T-helper 2 cell treated with Interferon-gamma antibody and Interleukin-4, amounts not matched to agents 5 μg/mL and 100 μg/mL, for 36 hours (primary cell): Measurements from ENCODE around the gene GRIN2A.

ENCODE experiments used
- DNase-seq: peaks from one replicate; pipeline ENCODE4 v3.0.0; 2021; ENCODE audit warnings: low spot score
- H3K27ac Mint-ChIP-seq: one replicate; pipeline ENCODE4 v1.8.0; 2021; ENCODE audit warnings: mild to moderate bottlenecking, mixed read lengths
- H3K27me3 Mint-ChIP-seq: one replicate; pipeline ENCODE4 v1.8.0; 2021; ENCODE audit warnings: low read depth, mixed read lengths
- H3K36me3 Mint-ChIP-seq: one replicate; pipeline ENCODE4 v1.8.0; 2021; ENCODE audit warnings: low read depth, mixed read lengths
- H3K4me1 Mint-ChIP-seq: one replicate; pipeline ENCODE4 v1.8.0; 2021; ENCODE audit warnings: low read depth, mixed read lengths
- H3K4me3 Mint-ChIP-seq: one replicate; pipeline ENCODE4 v1.8.0; 2022; ENCODE audit warnings: mild to moderate bottlenecking, moderate library complexity, mixed read lengths
- H3K9me3 Mint-ChIP-seq: one replicate; pipeline ENCODE4 v1.8.0; 2021; ENCODE audit warnings: mixed read lengths

Gene GRIN2A

DNA sequence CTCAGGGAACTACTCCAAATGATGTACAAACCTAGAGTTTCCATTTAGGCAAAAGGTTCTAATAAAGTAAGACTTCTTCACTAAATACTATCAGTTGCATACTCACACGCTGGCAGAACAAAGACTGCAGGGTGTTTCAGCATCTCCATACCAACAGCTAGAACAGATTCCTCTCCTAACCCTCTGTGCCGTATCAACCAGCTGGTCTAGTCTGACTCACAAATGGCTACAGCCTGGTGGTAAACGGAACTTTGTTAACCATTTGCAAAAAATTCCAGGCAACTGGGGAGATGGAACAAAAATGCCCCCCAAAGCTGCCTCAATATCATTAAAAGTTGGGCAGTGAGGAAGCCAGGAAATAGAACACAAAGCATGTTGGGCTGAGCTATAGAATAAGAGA is 217.1 kb downstream of the GRIN2A start:
- H3K4me3 Mint-ChIP-seq: no peak overlapping the region
- H3K27ac Mint-ChIP-seq: no peak overlapping the region
- no peak for DNase-seq
- no peaks in the 10 kb centered on the region for H3K4me1 Mint-ChIP-seq
- no peaks in the 10 kb centered on the region for H3K36me3 Mint-ChIP-seq
- H3K9me3 Mint-ChIP-seq: peaks cover 14% of the 10 kb centered on the region
- H3K27me3 Mint-ChIP-seq: no peaks in the 10 kb centered on the region

DNA sequence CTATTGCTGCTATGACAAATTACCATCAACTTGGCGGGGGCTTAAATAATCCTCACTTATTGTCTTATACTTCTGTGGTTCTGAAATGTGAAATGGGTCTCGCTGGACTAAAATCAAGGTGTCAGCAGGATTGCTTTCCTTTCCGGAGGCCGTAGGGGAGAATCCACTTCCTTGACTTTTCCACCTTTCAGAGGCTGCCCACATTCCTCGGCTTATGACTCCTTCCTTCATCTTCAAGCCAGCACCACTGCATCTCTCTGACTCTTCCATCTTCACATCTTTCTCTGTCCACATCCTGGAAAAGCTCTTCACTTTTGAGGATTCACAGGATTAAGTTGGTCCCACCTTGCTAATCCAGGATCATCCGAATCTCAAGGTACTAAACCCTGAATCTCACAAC is 217.8 kb downstream of the GRIN2A start:
- Mint-ChIP-seq H3K27ac (no peak overlapping the region), H3K36me3 (no peaks in the 10 kb centered on the region), H3K27me3 (no peaks in the 10 kb centered on the region), H3K9me3 (peaks cover 14% of the 10 kb centered on the region), H3K4me1 (no peaks in the 10 kb centered on the region), H3K4me3 (no peak overlapping the region)
- DNase-seq: no peak

DNA sequence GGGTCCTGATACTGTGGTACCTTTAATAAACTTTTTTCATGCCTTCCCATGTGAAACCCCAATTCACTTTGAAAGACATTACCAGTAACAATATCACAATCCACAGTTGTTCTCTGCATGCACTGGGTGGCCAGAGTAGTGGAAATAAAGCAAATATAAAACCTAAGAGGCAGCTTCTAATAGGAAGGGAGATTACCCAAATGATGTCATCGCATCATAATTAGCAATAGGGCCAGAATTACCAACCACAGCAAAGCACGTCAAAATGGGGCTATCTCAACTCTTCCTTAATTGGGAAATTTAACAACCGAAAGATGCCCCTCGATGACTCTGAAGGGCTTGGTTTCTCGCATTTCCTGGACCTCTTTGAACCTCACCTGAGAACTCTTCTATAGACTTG is 224.8 kb downstream of the GRIN2A start:
- DNase-seq: no peak
- no peaks in the 10 kb centered on the region for H3K36me3 Mint-ChIP-seq
- H3K4me1 Mint-ChIP-seq: no peaks in the 10 kb centered on the region
- no peak overlapping the region for H3K4me3 Mint-ChIP-seq
- no peak overlapping the region for H3K27ac Mint-ChIP-seq
- peaks cover 6% of the 10 kb centered on the region for H3K9me3 Mint-ChIP-seq
- H3K27me3 Mint-ChIP-seq: no peaks in the 10 kb centered on the region

DNA sequence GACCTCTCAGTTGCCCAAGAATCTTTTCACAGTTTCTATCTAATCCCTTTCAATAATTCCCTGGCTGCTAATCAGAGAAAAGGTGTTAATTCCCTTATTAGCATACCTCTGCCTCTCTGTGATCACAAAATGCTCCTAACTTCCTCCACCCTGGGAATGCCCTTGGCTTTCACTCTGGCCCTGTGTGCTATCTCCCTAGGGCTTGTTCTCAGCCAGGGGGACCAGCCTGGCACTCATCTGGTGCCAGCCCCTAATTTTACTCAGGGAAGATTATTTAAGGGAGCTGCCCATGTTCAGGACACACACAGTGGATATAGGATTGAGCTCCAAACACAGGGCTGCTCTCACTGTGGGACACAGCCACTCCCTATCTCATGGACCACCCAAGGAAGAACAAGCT is 225.2 kb downstream of the GRIN2A start:
- no peaks in the 10 kb centered on the region for H3K27me3 Mint-ChIP-seq
- H3K36me3 Mint-ChIP-seq: no peaks in the 10 kb centered on the region
- no peak overlapping the region for H3K4me3 Mint-ChIP-seq
- DNase-seq: no peak
- no peaks in the 10 kb centered on the region for H3K4me1 Mint-ChIP-seq
- H3K9me3 Mint-ChIP-seq: peaks cover 6% of the 10 kb centered on the region
- no peak overlapping the region for H3K27ac Mint-ChIP-seq

DNA sequence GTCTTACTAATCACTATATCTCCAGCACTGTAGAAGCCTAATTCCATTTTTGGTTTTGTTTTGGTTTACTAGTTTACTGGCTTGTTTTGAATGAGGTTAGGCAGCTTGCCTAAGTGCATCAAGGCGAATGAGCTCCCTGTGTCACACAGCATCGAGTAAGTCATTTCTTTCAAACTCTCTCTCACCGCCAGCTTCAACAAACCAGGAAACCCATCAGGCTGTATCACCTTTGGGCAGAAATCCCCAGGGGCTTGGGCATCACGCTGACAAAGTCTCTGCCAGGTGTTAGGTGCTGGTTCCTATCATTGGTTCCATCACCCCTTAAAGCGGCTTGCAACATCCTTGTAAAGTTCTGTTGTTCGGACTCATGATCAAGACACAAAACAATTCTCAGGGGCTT is 226.6 kb downstream of the GRIN2A start:
- no peaks in the 10 kb centered on the region for H3K36me3 Mint-ChIP-seq
- no peak for DNase-seq
- H3K27ac Mint-ChIP-seq: no peak overlapping the region
- H3K4me3 Mint-ChIP-seq: no peak overlapping the region
- peaks cover 6% of the 10 kb centered on the region for H3K9me3 Mint-ChIP-seq
- no peaks in the 10 kb centered on the region for H3K4me1 Mint-ChIP-seq
- H3K27me3 Mint-ChIP-seq: no peaks in the 10 kb centered on the region

DNA sequence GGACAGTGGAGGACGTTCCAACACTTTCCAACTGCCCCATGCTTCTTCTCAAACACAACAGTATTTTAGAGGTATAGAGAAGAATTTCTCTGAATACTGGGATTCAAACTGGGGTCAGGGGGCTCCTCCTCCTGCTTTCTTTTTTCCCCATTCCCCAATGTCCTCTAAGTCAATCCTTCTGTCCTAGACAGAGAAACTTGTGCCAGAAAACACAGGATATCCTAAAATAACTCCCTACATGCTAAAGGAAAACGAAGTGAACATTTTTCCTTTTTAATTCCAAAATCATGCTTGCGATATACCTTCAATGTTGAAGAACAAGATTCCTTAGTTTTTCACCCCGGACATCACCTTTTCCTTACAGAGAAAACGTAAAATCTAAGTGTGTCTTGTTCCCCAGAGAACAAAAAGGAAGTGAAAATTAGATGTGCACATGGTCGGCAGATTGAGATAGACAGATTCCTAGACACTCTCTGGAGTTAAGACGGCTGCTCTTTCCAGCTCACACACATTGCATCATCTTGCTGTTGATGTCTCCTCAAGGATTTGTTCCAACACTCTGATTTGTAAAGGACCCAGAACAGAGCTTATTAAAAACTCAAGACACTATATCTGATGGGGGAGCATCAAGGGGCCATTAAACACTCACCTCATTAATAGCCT is 228.2 kb downstream of the GRIN2A start:
- H3K27me3 Mint-ChIP-seq: no peaks in the 10 kb centered on the region
- no peaks in the 10 kb centered on the region for H3K4me1 Mint-ChIP-seq
- H3K4me3 Mint-ChIP-seq: no peak overlapping the region
- peaks cover 10% of the 10 kb centered on the region for H3K9me3 Mint-ChIP-seq
- no peak overlapping the region for H3K27ac Mint-ChIP-seq
- no peaks in the 10 kb centered on the region for H3K36me3 Mint-ChIP-seq
- no peak for DNase-seq

DNA sequence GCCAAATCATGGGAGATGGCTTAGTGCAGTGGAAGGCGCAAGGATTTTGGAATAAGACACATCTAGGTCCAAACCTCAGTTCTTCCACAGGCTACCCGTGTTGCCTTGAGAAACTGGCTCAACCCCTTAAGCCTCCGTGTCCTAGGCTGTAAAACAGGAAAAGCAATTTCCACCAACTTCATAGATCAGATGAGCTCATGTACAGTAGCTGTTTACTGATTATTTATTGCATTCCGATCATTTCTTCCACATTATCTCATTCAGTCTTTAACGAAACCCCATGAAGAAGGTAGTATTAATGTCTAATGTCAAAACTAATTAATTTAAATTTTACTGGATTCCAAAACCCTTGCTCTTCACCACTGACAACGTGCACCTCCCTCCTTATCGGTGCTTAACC is 231.6 kb downstream of the GRIN2A start:
- no peaks in the 10 kb centered on the region for H3K27me3 Mint-ChIP-seq
- H3K27ac Mint-ChIP-seq: no peak overlapping the region
- no peaks in the 10 kb centered on the region for H3K4me1 Mint-ChIP-seq
- H3K4me3 Mint-ChIP-seq: no peak overlapping the region
- no peak for DNase-seq
- peaks cover 13% of the 10 kb centered on the region for H3K9me3 Mint-ChIP-seq
- no peaks in the 10 kb centered on the region for H3K36me3 Mint-ChIP-seq

DNA sequence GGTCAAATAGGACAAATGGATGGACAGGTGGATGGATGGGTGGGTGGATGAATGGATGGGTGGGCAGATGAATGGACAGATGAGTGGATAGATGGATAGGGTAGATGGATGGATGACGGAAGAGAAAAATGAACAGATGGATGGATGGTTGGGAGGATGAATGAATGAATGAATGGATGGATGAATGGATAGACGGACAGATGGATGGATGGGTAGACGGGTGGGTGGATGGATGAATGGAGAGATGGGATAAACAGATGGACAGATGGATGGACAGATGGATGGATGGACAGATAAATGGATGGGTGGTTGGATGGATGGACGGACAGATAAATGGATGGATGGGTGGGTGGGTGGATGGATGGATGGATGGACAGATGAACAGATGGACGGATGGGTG is 232.8 kb downstream of the GRIN2A start:
- Mint-ChIP-seq H3K27me3 (no peaks in the 10 kb centered on the region), H3K36me3 (no peaks in the 10 kb centered on the region), H3K4me3 (no peak overlapping the region), H3K9me3 (peaks cover 13% of the 10 kb centered on the region), H3K27ac (no peak overlapping the region), H3K4me1 (no peaks in the 10 kb centered on the region)
- DNase-seq: no peak

DNA sequence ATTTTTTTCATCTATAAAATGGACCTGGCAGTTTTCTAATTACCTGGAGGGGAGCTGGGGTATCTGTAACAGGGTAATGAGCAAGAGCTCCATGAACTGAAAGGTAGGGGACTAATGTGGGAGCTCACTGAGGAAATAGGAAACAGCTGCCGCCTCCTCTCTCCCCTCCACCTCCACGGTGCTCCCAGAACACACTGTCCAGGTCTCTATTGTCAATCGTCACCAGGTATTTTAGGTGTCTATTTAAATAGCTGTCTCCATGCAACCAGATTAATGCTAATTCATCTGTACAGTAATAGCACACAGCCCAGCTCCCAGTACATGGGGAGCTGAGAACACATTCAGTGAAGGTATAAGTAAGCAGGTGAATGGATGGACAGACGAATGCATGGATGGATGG is 233.3 kb downstream of the GRIN2A start:
- peaks cover 13% of the 10 kb centered on the region for H3K9me3 Mint-ChIP-seq
- no peaks in the 10 kb centered on the region for H3K4me1 Mint-ChIP-seq
- H3K4me3 Mint-ChIP-seq: no peak overlapping the region
- DNase-seq: no peak
- H3K36me3 Mint-ChIP-seq: no peaks in the 10 kb centered on the region
- no peaks in the 10 kb centered on the region for H3K27me3 Mint-ChIP-seq
- H3K27ac Mint-ChIP-seq: no peak overlapping the region

DNA sequence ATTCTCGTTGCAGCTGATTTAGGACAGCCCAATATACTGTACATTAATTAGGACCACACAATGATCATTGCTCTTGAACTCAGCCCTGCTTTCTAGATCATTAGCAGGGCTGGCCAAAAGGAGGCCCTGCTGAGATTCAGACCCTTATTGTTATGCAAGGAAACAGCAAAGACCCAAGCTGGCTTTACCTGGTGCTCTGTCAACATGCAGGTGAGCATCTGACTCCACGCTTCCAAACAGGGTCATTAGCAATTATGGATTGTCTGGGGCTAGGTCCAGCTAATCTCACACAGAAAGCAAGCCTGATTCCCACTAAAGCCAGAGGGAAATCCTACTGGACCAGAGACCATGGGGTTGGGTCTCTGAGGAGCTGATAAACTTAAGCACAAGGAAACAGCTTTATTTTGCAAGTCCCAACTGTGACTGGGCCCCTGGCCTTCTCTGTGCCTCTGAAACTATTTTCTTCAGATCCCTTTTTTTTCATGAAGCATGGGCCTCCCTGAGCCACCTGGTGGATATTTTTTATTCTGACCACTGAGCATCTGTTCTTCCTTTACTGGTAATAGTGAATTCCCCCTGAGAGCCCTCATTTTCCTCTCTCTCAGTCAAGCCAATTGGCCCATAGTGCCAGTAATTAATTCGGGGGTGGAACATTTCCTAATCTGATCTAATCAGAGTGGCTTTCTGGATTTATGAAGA is 236.1 kb downstream of the GRIN2A start:
- Mint-ChIP-seq H3K4me3 (no peak overlapping the region), H3K36me3 (no peaks in the 10 kb centered on the region), H3K9me3 (peaks cover 7% of the 10 kb centered on the region), H3K4me1 (no peaks in the 10 kb centered on the region), H3K27ac (no peak overlapping the region), H3K27me3 (no peaks in the 10 kb centered on the region)
- no peak for DNase-seq

DNA sequence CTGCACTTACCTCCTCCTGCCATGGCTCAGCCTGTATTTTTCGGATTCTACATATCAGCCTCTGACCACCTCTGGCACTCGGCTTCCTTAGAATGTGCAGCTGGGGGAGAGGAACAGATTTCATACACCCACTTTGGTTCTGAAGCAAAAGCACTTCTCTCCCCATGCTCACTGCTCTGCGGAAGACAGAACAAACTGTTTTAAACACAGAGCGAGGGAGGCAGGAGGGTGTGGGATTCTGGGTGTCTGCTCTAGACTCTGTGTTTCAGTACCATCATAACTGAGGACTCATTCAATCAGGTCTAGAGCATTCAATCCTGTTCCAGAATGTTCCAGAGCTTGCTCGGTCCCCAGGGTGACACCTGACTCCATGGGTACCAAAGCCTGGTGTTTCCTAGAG is 239.1 kb downstream of the GRIN2A start:
- Mint-ChIP-seq H3K4me3 (no peak overlapping the region), H3K36me3 (no peaks in the 10 kb centered on the region), H3K4me1 (no peaks in the 10 kb centered on the region), H3K9me3 (no peaks in the 10 kb centered on the region), H3K27ac (no peak overlapping the region), H3K27me3 (no peaks in the 10 kb centered on the region)
- no peak for DNase-seq

DNA sequence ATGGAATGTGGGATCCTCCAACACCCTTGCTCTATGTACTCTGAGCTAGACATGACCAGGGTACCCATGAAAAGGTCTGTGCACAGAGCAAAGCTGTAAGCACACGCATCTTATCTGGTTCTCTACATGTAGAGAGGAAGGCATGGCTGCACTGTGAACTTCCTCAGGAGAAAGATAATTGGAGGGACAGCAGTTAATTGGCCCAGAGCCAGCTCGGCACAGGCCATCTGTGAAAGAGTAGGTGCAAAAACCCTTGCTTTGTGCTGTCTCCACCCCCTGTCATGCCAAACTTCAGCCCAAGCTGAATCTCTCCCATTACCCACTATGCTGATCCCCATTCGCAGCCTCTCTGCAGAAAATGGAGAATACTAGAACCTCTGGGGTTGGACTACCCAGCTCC is 241.0 kb downstream of the GRIN2A start:
- H3K36me3 Mint-ChIP-seq: no peaks in the 10 kb centered on the region
- no peaks in the 10 kb centered on the region for H3K4me1 Mint-ChIP-seq
- no peaks in the 10 kb centered on the region for H3K27me3 Mint-ChIP-seq

DNA sequence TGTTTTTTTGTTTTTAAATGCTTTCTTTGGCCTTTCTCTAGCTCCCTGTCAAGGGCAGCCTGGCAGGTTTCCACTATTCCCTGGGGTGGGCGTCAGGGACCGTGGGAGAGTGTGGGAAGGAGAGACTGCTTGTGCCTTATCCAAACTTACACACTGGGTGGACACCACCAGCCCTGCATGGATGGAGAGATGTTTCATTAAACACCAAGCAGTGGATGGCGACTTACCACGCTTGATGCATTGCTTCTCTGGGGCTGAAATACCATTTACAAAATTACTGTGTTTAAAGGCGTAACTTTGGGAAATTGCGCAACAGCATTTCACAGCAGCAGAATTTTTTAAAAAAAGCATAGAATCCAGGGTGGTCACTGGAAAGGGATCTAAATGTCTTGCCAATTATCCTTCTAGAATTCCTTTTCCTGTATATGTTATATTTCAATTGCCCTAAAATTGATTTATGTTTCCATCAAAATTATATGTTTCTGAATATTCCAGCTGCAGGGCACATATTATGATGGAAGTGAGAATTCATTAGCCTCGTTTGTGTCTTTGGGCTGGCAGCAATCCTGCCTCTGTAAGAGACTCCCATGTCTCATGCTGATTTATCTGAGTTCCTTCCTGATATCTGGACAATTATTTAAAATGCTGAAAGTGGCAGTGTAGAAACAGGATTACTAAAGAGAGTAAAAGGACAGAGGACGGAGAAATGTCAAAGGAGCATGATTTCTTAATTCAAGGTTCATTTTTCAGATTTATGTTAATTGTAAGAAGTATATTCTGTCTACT is 247.3 kb downstream of the GRIN2A start:
- H3K27me3 Mint-ChIP-seq: no peaks in the 10 kb centered on the region
- H3K4me1 Mint-ChIP-seq: no peaks in the 10 kb centered on the region
- H3K36me3 Mint-ChIP-seq: no peaks in the 10 kb centered on the region
- H3K27ac Mint-ChIP-seq: no peak overlapping the region
- DNase-seq: no peak
- peaks cover 6% of the 10 kb centered on the region for H3K9me3 Mint-ChIP-seq
- no peak overlapping the region for H3K4me3 Mint-ChIP-seq

More for the DNA sequence above, 241.0 kb downstream of the GRIN2A start:
- DNase-seq: no peak
- Mint-ChIP-seq H3K9me3 (peaks cover 3% of the 10 kb centered on the region), H3K4me3 (no peak overlapping the region), H3K27ac (no peak overlapping the region)

DNA sequence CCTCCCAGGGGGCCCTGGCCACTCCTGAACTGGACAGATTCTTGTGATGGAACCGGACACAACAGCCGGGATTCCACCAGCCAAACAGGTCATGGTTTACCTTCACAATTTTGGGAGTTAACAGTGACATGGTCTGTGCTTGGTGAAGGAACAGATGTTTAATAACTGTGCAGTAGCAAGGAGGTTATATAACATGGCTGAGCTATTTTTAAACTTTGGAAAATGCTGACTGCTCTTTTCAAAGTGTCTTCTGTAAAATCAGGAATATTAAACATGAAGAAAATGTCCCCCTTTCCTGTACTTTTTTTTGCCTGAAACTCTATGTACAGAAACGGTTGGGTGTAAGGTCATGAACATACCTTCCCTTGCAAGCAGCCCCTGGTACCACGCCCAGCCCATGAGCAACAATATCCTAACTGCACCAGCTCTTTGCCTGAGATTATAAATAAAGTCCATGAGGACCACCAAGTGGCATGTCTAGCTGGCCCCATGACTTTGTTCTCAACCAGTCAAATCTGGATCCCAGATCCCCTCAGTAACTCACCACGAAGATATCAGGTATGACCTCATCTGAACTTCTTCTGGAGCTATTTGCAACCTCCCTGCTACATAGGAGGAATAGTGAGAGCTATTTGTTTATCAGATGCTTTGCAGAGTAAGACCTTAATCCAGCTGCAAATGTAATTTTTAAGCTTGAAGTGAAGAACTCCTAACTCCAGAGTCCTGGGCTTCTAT is 249.1 kb downstream of the GRIN2A start:
- H3K27ac Mint-ChIP-seq: no peak overlapping the region
- no peaks in the 10 kb centered on the region for H3K36me3 Mint-ChIP-seq
- no peak overlapping the region for H3K4me3 Mint-ChIP-seq
- H3K9me3 Mint-ChIP-seq: peaks cover 11% of the 10 kb centered on the region
- H3K27me3 Mint-ChIP-seq: no peaks in the 10 kb centered on the region
- H3K4me1 Mint-ChIP-seq: no peaks in the 10 kb centered on the region
- DNase-seq: no peak
